ACC112 (cell line): ENCODE results near the gene ETNK2.

Experiments used
- H2AFZ ChIP-seq: fragments of 200-600 bp; sonication (generic); one replicate; pipeline ENCODE4 v1.6.0; 2017; ENCODE audit warnings: antibody characterized with exemption, low read length; ENCODE audit not compliant: unreplicated experiment
- H3K27ac ChIP-seq: fragments of 200-600 bp; sonication (generic); 2 replicates; pipeline ENCODE4 v1.5.1; 2014; ENCODE audit warnings: low read depth, mild to moderate bottlenecking, antibody characterized with exemption, low read length, moderate library complexity
- H3K27me3 ChIP-seq: fragments of 200-600 bp; sonication (generic); 2 replicates; pipeline ENCODE4 v1.6.1; 2014; ENCODE audit warnings: mild to moderate bottlenecking, antibody characterized with exemption, low read length, moderate library complexity, mixed read lengths; ENCODE audit not compliant: insufficient read depth
- H3K36me3 ChIP-seq: fragments of 200-600 bp; sonication (generic); 2 replicates; pipeline ENCODE4 v1.6.1; 2016; ENCODE audit warnings: mild to moderate bottlenecking, antibody characterized with exemption, low read length, moderate library complexity, mixed read lengths; ENCODE audit not compliant: insufficient read depth
- H3K4me1 ChIP-seq: fragments of 200-600 bp; sonication (generic); one replicate; pipeline ENCODE4 v1.6.1; 2016; ENCODE audit warnings: low read length, mixed read lengths; ENCODE audit not compliant: insufficient read depth, unreplicated experiment, control insufficient read depth
- H3K4me3 ChIP-seq: fragments of 200-600 bp; sonication (generic); 2 replicates; pipeline ENCODE4 v1.5.1; 2014; ENCODE audit warnings: mild to moderate bottlenecking, low read depth, low read length
- H3K79me2 ChIP-seq: fragments of 200-600 bp; sonication (generic); one replicate; pipeline ENCODE4 v1.6.0; 2016; ENCODE audit warnings: low read length; ENCODE audit not compliant: control insufficient read depth, unreplicated experiment, insufficient read depth

ETNK2 gene

DNA sequence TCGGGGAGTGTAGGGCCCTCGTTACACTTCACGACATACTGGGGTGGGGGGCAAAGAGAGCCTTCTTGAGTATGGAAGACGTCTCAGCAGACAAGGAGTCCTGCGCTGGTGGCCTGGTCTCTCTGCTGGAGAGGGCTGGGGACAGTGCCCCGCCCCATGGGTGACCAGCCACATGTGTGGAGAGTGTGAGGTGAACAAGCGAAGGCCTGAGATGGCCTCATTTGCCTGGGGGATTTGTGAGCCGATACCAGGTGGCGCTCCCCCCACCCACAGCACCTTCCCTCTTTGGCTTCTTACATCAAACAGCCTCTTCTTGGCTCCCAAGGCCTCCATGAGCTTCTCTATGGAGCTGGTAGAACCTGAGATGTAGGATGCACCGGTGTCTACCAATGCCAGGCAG, 4.0 kb upstream of the ETNK2 start:
- Histone ChIP-seq H3K4me3 (no peak overlapping the region), H2AFZ (no peak overlapping the region), H3K27ac (no peak overlapping the region), H3K36me3 (no peaks in the 10 kb centered on the region), H3K27me3 (no peaks in the 10 kb centered on the region; the same call in 1 of the 2 replicates), H3K4me1 (no peaks in the 10 kb centered on the region), H3K79me2 (no peaks in the 10 kb centered on the region)

DNA sequence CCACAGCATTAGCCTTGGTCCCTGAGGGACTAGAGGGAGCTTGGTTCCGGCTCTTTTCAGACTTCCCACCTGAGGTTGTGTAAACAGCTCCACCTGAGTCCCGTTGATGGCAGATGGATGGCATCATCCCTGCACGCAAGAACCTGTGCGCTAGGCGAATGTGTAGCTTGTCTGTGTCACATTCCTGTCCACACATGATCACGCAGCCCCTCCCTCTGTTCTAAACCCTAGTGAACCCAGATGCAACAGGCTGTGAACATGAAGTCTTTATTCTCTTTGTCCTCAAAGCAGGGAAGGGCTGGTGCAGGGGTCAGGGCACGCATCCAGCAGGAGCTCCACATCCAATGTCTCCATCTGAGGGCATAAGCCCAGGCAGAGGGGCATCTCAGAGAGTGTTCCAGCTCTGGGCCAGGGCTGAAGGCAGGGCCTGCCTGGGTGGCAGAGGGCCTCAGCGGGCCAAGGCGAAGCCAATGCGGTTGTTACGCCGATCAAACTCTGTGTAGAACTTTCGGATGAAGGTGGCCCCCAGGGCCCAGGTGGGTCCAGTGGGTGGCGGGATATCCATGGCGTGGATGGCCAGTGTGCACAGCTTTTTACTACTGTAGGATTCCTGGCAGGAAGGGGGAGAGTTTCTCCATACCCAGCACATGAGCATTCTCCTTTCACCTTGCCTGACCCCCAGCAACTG, 2.9 kb upstream of the ETNK2 start:
- Histone ChIP-seq H3K4me1 (no peaks in the 10 kb centered on the region), H3K36me3 (no peaks in the 10 kb centered on the region)

GRCh38 chr1:204153667-204154066, 1.8 kb upstream of the ETNK2 start:
- no peaks in the 10 kb centered on the region for H3K27me3 ChIP-seq
- H3K4me3 ChIP-seq: no peak overlapping the region
- no peaks in the 10 kb centered on the region for H3K36me3 ChIP-seq
- no peak overlapping the region for H3K27ac ChIP-seq
- H2AFZ ChIP-seq: no peak overlapping the region
- H3K4me1 ChIP-seq: no peaks in the 10 kb centered on the region
- no peaks in the 10 kb centered on the region for H3K79me2 ChIP-seq

More for the DNA sequence above, 2.9 kb upstream of the ETNK2 start:
- Histone ChIP-seq H3K79me2 (no peaks in the 10 kb centered on the region), H3K27me3 (no peaks in the 10 kb centered on the region), H3K27ac (no peak overlapping the region), H2AFZ (no peak overlapping the region), H3K4me3 (no peak overlapping the region)

GRCh38 chr1:204152310-204153044, 633 bp upstream of the ETNK2 start:
- Histone ChIP-seq H3K79me2 (no peaks in the 10 kb centered on the region), H3K27me3 (no peaks in the 10 kb centered on the region), H3K4me3 (peak overlapping the region; percentile 77), H3K36me3 (no peaks in the 10 kb centered on the region), H2AFZ (peak overlapping the region; percentile 81), H3K27ac (no peak overlapping the region), H3K4me1 (no peaks in the 10 kb centered on the region)

GRCh38 chr1:204150702-204151551, 917 bp downstream of the ETNK2 start:
- no peak overlapping the region for H3K27ac ChIP-seq
- no peaks in the 10 kb centered on the region for H3K36me3 ChIP-seq
- peak overlapping the region; percentile 77 for H3K4me3 ChIP-seq
- peak overlapping the region; percentile 72 for H2AFZ ChIP-seq
- no peaks in the 10 kb centered on the region for H3K27me3 ChIP-seq
- H3K4me1 ChIP-seq: no peaks in the 10 kb centered on the region
- H3K79me2 ChIP-seq: no peaks in the 10 kb centered on the region

DNA sequence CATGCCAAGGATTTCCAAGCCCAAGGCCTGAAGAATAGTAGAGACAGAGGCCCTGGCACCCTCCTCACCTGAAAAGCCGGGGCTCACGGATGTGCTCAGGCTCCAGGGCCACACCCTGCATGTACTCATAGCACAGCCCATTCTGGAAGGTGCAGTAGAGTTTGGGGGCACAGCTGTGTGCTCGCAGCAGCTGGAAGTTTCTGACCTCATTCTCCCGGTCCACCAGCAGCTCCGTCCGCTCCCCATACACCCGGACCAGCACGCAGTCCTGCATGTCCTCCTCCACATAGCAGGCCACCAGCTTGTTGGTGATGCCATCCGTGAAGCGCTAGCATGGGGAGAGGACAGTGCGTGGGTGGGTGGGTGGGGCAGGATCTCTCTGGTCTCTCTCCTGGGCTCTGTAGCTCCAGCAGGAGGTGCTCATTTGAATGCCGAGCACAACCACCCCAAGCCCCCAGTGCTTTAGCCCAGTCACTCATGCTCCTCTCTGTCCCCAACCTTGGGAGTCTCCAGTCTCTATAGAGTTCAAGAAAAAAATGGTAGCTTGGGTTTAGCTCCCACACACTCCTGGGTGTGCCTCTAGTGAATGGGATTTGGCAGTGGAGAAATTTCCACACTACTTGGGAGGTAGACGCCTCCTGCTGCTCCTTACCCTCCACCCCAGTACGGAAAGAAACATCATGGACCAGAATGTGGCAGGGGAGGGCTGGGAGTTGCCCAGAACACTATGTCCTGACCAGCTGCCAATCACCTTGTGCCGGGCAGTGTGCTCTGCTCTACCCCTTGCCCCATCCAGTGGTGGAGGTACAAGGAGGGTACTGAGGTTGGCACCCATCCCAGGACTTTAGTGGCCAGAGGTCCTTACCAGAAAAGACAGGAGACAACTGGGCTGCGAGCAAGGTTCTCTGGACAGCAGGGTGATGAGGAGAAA, 1.9 kb downstream of the ETNK2 start:
- no peak overlapping the region for H2AFZ ChIP-seq
- no peaks in the 10 kb centered on the region for H3K27me3 ChIP-seq
- no peaks in the 10 kb centered on the region for H3K4me1 ChIP-seq
- H3K36me3 ChIP-seq: no peaks in the 10 kb centered on the region
- no peak overlapping the region for H3K27ac ChIP-seq
- no peak overlapping the region for H3K4me3 ChIP-seq
- H3K79me2 ChIP-seq: no peaks in the 10 kb centered on the region

GRCh38 chr1:204149107-204149506, 2.7 kb downstream of the ETNK2 start:
- Histone ChIP-seq H3K4me1 (no peaks in the 10 kb centered on the region), H3K27me3 (no peaks in the 10 kb centered on the region), H3K4me3 (no peak overlapping the region), H2AFZ (no peak overlapping the region), H3K36me3 (no peaks in the 10 kb centered on the region), H3K79me2 (no peaks in the 10 kb centered on the region), H3K27ac (no peak overlapping the region)

DNA sequence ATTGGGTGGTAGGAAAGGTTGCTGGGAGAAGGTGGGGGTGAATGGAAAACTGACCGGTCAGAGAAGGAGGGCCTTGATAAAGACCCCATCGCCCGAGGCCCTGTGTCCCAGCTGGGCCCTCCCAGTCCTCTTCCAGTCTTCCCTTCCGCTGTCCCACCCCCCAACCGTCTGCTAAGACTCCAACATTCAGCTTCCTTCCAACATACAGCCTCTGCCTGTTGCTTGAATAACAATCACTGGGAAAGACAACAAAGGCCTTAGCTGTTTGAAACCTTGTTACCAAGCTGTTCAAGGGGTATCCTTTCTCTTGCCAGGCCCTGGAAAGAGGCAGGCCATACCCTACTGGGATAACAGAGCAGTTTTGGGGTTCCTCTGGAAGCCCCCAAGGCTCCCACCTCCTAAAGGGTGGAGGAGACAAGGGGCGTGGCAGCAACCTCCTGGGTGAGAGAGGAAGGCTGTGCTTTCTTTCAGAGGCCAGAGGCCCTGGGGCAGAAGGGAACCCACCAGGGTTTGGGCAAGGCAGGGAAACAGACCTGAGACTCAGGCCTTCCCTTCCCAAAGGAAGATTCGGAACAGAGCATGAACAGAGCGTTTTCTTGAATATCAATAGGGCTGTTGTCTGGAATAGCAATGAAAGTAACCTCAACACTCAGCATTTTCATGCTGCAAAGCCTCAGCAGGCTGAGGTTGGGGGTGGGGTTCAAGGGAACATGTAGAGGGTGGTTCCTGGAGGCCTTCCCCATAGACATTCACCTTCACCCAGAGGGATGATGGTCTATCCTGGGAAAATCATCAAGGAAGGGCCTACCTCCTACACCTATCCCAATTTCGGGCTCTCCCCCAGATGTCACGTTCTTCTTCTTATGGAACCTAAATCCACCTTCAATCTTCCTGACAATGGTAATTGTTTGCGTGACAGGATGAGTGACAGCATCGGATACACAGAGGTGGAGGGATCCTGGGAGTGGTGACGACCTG, 4.1 kb downstream of the ETNK2 start:
- H3K4me1 ChIP-seq: no peaks in the 10 kb centered on the region

GRCh38 chr1:204146965-204147364, 4.9 kb downstream of the ETNK2 start:
- no peak overlapping the region for H2AFZ ChIP-seq
- H3K27ac ChIP-seq: no peak overlapping the region
- no peaks in the 10 kb centered on the region for H3K27me3 ChIP-seq
- no peaks in the 10 kb centered on the region for H3K36me3 ChIP-seq
- H3K4me1 ChIP-seq: no peaks in the 10 kb centered on the region
- H3K79me2 ChIP-seq: no peaks in the 10 kb centered on the region
- no peak overlapping the region for H3K4me3 ChIP-seq

More for the DNA sequence above, 4.1 kb downstream of the ETNK2 start:
- Histone ChIP-seq H3K36me3 (no peaks in the 10 kb centered on the region), H3K79me2 (no peaks in the 10 kb centered on the region), H3K4me3 (no peak overlapping the region), H2AFZ (no peak overlapping the region), H3K27me3 (no peaks in the 10 kb centered on the region), H3K27ac (no peak overlapping the region)
